GM23338 (cell line): ENCODE data around the gene CD84. TPM values are rescaled to one million over a fixed set of nuclear protein-coding genes. Genes with fewer than 3 reads are reported as not detected.

Source experiments
- ATAC-seq: fragments of 200-7000 bp; cut with Tn5 transposase; 3 replicates; pipeline ENCODE4 v1.9.1; 2020
- DNase-seq: peaks from one replicate; pipeline ENCODE4 v3.0.0-alpha.2; 2015; ENCODE audit warnings: low spot score
- H2AFZ ChIP-seq: fragments of 200-600 bp; sonication (generic); 2 replicates; pipeline ENCODE4 v1.8.0; 2016; ENCODE audit warnings: antibody characterized with exemption, mild to moderate bottlenecking, moderate library complexity
- H3F3A ChIP-seq: fragments of 200-600 bp; sonication (generic); replicated peaks from 2 replicates; pipeline ENCODE4 v1.8.0; 2017; ENCODE audit warnings: antibody characterized with exemption, mixed run types, low read depth
- H3K27ac ChIP-seq: fragments of 200-600 bp; sonication (generic); 2 replicates; pipeline ENCODE4 v1.6.1; 2016; ENCODE audit warnings: low read depth
- H3K27me3 ChIP-seq: fragments of 200-600 bp; sonication (generic); 2 replicates; pipeline ENCODE4 v1.8.0; 2016; ENCODE audit warnings: mild to moderate bottlenecking, mixed run types, moderate library complexity; ENCODE audit not compliant: insufficient read depth
- H3K36me3 ChIP-seq: fragments of 200-600 bp; sonication (generic); 2 replicates; pipeline ENCODE4 v1.8.0; 2016; ENCODE audit warnings: mild to moderate bottlenecking; ENCODE audit not compliant: insufficient read depth
- H3K4me1 ChIP-seq: fragments of 200-600 bp; sonication (generic); 2 replicates; pipeline ENCODE4 v1.8.0; 2016; ENCODE audit warnings: mild to moderate bottlenecking, moderate library complexity; ENCODE audit not compliant: insufficient read depth
- H3K4me2 ChIP-seq: fragments of 200-600 bp; sonication (generic); 2 replicates; pipeline ENCODE4 v1.7.1; 2017; ENCODE audit warnings: mixed run types
- H3K4me3 ChIP-seq: fragments of 200-600 bp; sonication (generic); 2 replicates; pipeline ENCODE4 v1.6.1; 2016; ENCODE audit warnings: mixed run types
- H3K79me2 ChIP-seq: fragments of 200-600 bp; sonication (generic); replicated peaks from 2 replicates; pipeline ENCODE4 v1.8.0; 2017; ENCODE audit warnings: mild to moderate bottlenecking; ENCODE audit not compliant: insufficient read depth
- H3K9me2 ChIP-seq: fragments of 200-600 bp; sonication (generic); 2 replicates; pipeline ENCODE4 v1.8.0; 2017; ENCODE audit not compliant: insufficient read depth
- H4K20me1 ChIP-seq: fragments of 200-600 bp; sonication (generic); replicated peaks from 2 replicates; pipeline ENCODE4 v1.8.0; 2017; ENCODE audit warnings: mild to moderate bottlenecking; ENCODE audit not compliant: insufficient read depth
- H3K27ac Mint-ChIP-seq: 2 replicates; pipeline ENCODE4 v1.8.0; 2020; ENCODE audit warnings: inconsistent platforms, mild to moderate bottlenecking, moderate library complexity, mixed read lengths
- H3K27me3 Mint-ChIP-seq: 3 replicates; pipeline ENCODE4 v1.8.0; 2022; ENCODE audit warnings: low read depth, mild to moderate bottlenecking, moderate library complexity, mixed read lengths, inconsistent platforms; ENCODE audit not compliant: insufficient read depth, poor library complexity
- H3K36me3 Mint-ChIP-seq: 3 replicates; pipeline ENCODE4 v1.8.0; 2021; ENCODE audit warnings: low read depth, mild to moderate bottlenecking, inconsistent platforms, moderate library complexity, mixed read lengths
- H3K4me1 Mint-ChIP-seq: 3 replicates; pipeline ENCODE4 v1.8.0; 2020; ENCODE audit warnings: mild to moderate bottlenecking, inconsistent platforms, mixed read lengths
- H3K4me3 Mint-ChIP-seq: 3 replicates; pipeline ENCODE4 v1.8.0; 2021; ENCODE audit warnings: moderate library complexity, mild to moderate bottlenecking, inconsistent platforms, mixed read lengths
- H3K9me3 Mint-ChIP-seq: 3 replicates; pipeline ENCODE4 v1.8.0; 2020; ENCODE audit warnings: moderate library complexity, mild to moderate bottlenecking, inconsistent platforms, mixed read lengths
- CREB1 ChIP-seq: fragments of 250-450 bp; sonication (Bioruptor Pico); IDR thresholded peaks from 2 replicates; pipeline ENCODE4 v1.5.0; 2020; ENCODE audit warnings: low read depth, mild to moderate bottlenecking, moderate library complexity
- CTCF ChIP-seq, 2 experiments: fragments of 200-600 bp in 1 of 2; sonication (generic) in 1 of 2; conservative IDR thresholded peaks; 2 replicates each; pipeline versions ENCODE4 v1.5.1 to v1.6.1; 2016 to 2017; ENCODE audit warnings: antibody characterized with exemption in 2 of 2, low read depth in 2 of 2, mild to moderate bottlenecking in 2 of 2, moderate library complexity in 1 of 2
- NANOG ChIP-seq: IDR thresholded peaks from 2 replicates; pipeline ENCODE4 v1.6.1; 2016; ENCODE audit warnings: antibody characterized with exemption, borderline replicate concordance
- POLR2AphosphoS5 ChIP-seq: IDR thresholded peaks from 2 replicates; pipeline ENCODE4 v1.6.1; 2016; ENCODE audit warnings: antibody characterized with exemption, low read depth
- REST ChIP-seq: IDR thresholded peaks from one replicate; pipeline ENCODE4 v1.6.1; 2018; ENCODE audit warnings: antibody characterized with exemption; ENCODE audit not compliant: unreplicated experiment
- STAT1 ChIP-seq: IDR thresholded peaks from one replicate; pipeline ENCODE4 v1.6.1; 2016; ENCODE audit warnings: antibody characterized with exemption; ENCODE audit not compliant: unreplicated experiment
- ZNF462 ChIP-seq: fragments of 250-450 bp; sonication (Bioruptor Pico); IDR thresholded peaks from 2 replicates; pipeline ENCODE4 v1.5.0; 2020; ENCODE audit warnings: mild to moderate bottlenecking, moderate library complexity
- polyA plus RNA-seq: library from polyadenylated mRNA; unstranded; fragments of >200 nt; fragmentation: Nextera tagmentation; extraction: Ambion mirVana; gene quantifications from 2 replicates; pipeline ENCODE4 v1.2.1, GENCODE V29; 2016
- total RNA-seq: library from RNA; depleted of rRNA; stranded (reverse); fragments of >200 nt; shearing (Covaris generic); gene quantifications from 2 replicates; pipeline ENCODE4 v1.2.3, GENCODE V29; 2014
- TF ChIP-seq, protein P1 (sequence below): IDR thresholded peaks from 2 replicates; pipeline ENCODE4 v1.6.1; 2016; ENCODE audit warnings: antibody characterized with exemption

CD84 gene
- total and polyA plus RNA-seq, 2 experiments from 2014 or later, result not detected

DNA sequence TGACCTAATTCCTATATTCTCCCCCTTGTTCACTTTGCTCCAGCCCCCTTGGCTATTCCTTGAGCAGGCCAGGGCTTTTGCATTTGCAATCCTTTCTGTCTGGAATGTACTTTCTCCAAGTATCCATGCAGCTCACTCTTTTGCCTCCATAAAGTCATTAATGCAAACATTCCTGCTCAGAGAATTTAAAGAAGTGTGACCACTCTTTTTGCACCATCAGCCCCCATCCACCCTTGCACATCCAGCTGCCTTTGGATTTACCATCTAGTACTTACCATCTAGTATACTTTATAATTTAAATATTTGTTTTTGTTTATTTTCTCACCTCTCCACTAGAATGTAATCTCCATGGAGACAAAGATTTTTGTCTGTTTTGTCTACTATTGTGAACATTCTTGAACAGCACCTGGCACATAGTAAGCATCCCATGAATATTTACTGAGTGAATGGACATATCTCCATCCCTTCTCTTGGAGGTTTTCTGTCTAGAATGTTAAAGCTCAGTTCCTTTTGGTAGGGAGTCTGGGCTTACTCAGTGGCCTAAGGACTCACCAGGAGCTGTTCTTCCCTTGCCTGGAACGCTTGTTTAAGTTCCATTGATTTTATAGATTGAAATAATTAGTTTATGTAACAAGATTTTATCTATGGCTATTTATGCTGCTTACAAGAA, 78.8 kb downstream of the CD84 start:
- H3K4me2 ChIP-seq, result no peak overlapping the region
- no peaks in the 10 kb centered on the region for H4K20me1 ChIP-seq
- Mint-ChIP-seq H3K27ac (no peak overlapping the region), H3K4me3 (no peak overlapping the region), H3K36me3 (no peaks in the 10 kb centered on the region), H3K4me1 (no peaks in the 10 kb centered on the region), H3K9me3 (peaks cover 8% of the 10 kb centered on the region; the same call in 2 of the 3 replicates), H3K27me3 (peaks cover 2% of the 10 kb centered on the region)
- H3K9me2 ChIP-seq, result peaks cover 10% of the 10 kb centered on the region; the same call in 1 of the 2 replicates
- H3K4me3 ChIP-seq, result no peak overlapping the region
- H3K27ac ChIP-seq, result no peak overlapping the region
- no peaks in the 10 kb centered on the region for H3F3A ChIP-seq
- H3K36me3 ChIP-seq, result peaks cover 6% of the 10 kb centered on the region
- H3K79me2 ChIP-seq, result no peaks in the 10 kb centered on the region
- no peaks in the 10 kb centered on the region for H3K4me1 ChIP-seq
- no peak overlapping the region for H2AFZ ChIP-seq
- no peaks in the 10 kb centered on the region for H3K27me3 ChIP-seq
- no peak for DNase-seq
- no peak for ATAC-seq
- TF ChIP-seq NANOG (no peak), CTCF (conservative IDR thresholded peaks at IDR 0.05; ENCODE audit: low read depth in 2 of 2) (no peak), POLR2AphosphoS5 (no peak), CREB1 (CRISPR knock-in tag) (no peak), STAT1 (no peak), ZNF462 (CRISPR knock-in tag) (no peak), REST (no peak)
- TF ChIP-seq, protein P1, sequence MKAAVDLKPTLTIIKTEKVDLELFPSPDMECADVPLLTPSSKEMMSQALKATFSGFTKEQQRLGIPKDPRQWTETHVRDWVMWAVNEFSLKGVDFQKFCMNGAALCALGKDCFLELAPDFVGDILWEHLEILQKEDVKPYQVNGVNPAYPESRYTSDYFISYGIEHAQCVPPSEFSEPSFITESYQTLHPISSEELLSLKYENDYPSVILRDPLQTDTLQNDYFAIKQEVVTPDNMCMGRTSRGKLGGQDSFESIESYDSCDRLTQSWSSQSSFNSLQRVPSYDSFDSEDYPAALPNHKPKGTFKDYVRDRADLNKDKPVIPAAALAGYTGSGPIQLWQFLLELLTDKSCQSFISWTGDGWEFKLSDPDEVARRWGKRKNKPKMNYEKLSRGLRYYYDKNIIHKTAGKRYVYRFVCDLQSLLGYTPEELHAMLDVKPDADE, result no peak
